ENCODE measurements around the gene ENTHD1.

GRCh38 chr22:39868741-39869140 is 24.8 kb downstream of the ENTHD1 start:
- no peak for TF ChIP-seq POLR2A (IDR thresholded peaks at IDR 0.05)
- TF ChIP-seq CTCF (IDR thresholded peaks at IDR 0.05), result no peak
- no peak for TF ChIP-seq EP300 (IDR thresholded peaks at IDR 0.05)
- no peak for TF ChIP-seq POLR2AphosphoS5 (IDR thresholded peaks at IDR 0.05)

Measured in suprapubic skin (tissue), 4 donors.